UCSD-AML1 (cell line): ENCODE measurements around the gene ETV1.

ENCODE experiments used
- DNase-seq: peaks from one replicate; lab custom pipeline; 2025; ENCODE audit not compliant: unreplicated experiment; lab: John Stamatoyannopoulos, UW

The ETV1 gene

DNA sequence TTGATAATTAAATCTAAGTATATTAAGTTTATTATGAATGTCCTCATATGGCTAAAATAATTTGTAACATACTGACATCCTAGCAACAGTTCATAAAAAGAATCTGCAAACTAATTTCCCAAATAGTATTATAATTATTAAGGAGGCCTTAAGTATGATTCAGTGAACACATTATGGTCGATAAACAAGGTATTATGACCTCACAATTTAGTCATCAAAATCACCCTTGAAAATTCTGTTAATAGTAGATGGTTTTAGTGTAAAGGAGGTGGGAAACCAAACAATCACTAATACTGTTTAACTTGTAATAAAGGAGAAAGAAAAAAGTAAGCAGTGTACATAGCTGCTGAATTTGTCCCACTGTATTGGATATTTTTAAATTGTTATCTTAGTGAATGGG, 2.1 kb downstream of the ETV1 start:
- DNase-seq = no peak

DNA sequence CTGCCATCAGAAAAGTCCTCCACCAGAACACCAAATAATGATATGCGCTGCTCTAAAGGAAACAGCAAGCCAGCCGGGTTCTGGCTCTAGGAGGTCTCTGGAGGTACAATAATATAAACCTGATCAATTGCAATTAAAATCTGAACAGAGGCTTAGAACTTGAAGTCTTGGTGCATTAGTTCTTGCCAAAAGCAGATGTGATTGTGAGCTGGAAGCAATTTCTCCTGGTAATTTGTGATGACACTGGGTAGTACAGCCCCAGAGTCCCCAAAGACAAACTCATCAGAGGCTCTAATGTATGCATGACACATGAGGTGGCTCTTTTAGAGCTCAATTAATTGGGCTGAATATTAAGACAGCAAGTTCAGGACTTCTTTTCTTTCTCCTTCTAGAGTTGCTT, 3.3 kb downstream of the ETV1 start:
- no peak for DNase-seq

DNA sequence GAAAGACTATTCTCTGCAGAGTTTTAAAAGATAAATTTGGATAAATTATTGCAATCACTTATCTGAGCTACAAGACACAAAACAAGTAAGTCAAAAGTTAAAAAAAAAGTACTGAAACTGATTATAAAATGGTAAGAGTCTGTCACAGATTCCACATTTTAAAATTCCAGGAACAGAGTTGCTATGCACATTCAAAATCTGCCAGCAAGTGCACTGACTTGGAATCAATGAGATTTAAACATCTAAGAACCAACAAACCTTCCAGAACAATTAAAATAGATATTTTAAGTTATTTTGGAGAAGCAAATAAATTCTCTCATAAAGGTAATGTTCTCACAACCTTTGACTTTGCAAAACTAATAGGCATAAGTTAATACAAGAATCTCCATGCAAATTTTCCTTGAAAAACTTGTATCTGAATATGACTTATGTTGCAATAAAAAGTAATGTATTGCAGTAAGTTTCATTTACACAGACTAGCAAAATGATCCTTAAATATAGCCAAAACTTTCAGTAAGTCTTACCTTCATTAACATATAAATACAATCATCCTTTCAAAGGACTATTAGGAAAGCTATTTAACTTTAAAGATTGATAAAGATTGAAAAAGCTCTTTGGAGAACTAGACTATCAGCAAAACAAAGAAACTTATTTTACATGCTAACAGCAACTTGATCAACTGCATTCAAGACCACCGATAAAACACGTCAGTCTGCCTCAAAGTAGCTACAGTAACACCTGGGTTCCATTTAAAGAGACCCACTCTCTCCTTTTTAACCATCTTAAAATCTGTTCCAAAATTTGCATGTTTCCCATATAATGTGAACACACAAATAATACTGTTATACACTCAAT, 4.4 kb downstream of the ETV1 start:
- DNase-seq = no peak

DNA sequence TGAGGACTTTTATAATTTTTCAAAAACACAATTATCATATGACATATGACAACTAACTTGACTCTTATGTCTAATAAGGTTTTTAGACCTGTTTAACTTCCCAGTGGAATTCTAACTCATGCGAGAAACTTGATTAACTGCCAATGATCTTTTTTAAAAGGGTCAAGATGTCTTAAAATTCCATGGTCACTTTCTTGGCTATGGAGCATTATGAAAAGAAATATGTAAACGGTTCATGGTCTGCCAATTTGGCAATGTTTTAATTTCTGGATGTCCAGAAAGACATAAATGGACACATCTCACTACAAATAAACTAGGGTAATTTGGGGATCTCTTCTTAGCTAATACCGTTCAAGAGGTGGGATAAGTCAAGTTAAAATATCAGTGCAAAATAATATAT, 5.4 kb downstream of the ETV1 start:
- no peak for DNase-seq

DNA sequence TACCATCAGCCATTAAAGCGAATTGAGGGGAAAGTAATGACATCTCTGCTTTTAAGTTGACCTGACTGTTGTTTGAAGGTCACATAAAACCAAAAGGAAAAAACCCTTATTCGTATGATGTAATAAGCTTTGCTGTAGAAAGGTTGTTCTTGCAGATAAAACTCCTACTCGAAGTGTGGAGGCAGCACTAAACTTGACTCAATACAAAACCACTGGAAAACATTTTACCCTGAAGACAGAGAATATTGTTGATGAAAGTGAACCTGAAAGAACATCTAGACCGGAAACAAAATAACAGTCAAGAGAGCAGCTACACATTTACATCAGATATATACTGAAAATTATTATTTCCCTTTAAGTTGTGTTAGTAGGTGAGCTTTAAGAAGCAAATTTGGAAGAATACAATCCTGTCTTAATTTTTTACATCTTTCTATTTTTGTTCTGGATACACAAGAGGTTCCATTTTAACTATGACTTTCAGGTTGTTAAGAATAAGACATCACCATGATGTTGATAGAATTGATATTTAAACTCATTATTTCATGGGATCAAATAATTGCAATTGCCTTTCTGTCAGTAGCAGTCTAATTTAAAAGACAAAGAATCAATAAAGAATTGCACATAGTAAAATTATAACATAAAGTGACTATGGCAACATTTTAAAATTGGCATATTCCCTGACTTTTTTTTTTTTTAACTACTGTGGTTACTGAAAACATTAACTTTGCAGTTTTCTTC, 6.4 kb downstream of the ETV1 start:
- no peak for DNase-seq

DNA sequence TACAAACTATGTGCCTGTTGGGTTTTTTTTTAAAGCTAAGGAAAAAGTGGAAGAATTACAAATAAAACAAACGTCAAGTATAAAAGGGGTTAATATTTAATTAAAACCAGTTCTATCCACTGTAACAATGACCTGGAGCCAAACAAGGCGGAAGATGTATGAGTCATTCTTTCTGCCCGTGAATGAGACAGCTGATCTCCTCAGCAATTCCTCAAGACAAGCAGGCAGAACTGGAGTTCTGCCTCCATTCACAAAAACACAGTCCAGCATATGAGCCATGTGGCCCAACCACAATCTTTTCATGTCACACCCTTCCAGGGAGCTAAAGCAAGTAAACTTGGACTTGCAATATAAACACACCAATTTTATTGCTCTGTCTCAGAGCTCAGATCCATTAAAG, 8.4 kb downstream of the ETV1 start:
- no peak for DNase-seq

DNA sequence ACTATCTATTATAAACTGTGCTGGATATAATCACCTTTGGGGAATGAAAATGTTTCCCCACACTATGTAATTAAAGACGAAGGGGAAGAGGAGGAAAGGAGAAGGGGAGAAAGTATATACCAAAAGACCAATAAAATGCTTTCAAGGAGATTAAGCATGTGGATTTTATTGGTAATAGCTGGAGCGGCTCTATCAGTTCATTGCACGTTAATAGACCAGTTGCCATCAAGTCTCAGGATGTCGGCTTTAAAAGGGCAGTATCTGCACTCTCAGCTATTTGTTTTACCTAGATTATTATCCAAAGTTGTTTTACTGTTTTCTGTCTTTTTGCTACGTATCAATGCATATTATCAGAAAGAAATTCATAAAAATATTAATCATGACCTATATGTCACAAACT, 9.0 kb downstream of the ETV1 start:
- DNase-seq = no peak

DNA sequence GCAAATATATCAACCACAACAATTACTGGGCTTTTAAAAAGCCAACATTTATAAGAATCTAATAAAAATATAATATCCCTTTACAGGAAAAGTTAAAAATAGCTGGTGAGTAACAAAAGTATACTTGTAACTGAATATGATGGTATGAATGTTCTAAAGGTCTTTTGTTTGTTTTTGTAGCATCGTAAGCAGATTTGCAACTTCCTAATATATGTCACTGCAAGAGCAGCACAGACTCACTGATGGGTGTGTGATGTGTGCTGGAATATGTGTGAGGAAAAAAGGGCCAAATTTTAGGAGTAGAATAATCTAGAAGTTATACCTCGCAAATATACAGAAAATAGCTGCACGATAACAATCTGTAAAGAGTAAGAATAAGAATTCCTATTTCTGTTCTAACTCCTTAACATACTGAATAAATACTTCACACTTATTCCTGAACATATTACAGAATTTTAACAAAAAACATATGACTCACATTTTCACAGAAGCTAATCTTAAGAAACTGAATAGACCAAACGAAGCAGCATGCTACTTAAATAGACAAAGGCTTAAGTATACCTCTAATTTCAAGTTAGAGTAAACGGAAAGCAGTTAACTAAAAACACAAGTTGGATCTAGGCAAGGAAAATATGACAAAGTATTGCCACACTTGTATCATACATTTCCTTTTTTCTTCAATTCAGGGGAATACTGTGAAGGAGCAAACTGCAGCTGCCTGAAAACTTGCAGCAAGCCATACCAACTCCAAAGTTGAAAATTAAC, 9.6 kb downstream of the ETV1 start:
- no peak for DNase-seq

DNA sequence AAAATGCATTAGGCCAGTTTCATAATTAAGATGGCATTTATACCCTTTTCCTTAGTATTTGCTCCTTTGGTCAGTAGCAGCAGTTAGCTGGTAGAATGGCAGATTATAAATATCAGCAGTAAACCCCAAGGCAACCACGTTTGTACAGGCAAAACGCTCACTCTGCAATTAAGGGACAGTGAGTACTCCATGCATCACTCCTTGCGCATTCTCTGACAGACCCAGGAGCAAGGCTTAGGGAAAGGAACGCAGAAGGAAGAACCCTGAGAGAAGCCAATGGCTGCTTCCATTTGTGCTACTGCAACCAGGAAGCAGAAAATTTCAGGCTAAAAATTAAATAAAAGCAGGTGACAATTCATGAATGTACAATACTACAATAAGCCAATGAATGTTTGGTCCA, 12.9 kb downstream of the ETV1 start:
- DNase-seq = no peak

DNA sequence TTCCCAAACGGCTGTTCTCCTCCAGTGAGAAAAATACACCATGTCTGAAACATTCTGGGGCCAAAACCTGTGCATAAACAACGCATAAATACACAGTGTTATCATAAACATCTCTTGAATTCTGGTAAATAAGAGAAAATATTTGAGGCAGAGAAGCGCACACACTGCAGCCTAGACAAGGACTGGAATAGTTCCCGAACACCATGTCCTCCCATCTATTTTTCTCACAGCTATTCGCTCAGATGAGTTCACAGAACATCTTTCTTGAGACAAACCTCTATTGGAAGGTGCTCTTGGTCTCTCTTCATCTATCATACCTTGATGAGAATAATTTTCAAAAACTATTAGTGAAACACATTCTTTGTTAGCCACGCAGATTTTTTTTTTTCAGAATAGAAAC, 24.4 kb downstream of the ETV1 start:
- no peak for DNase-seq

DNA sequence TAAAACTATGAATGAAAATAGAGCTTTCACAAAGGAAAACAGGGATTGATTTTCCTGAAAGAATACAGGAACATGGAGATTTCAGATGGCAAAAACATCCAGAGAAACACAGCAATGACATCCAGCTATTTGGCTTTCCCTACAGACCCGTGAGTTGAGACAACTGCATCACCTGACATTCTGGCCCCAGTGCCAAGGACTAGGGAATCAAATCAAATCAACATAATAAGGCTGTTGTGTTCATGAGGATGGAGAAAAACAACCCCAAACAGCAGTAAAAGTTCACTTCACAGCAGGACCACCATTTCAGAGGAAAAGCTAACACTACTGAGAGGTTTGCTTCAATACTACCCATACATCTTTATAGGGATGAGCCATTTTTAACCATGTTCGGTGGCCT, 25.5 kb downstream of the ETV1 start:
- no peak for DNase-seq

DNA sequence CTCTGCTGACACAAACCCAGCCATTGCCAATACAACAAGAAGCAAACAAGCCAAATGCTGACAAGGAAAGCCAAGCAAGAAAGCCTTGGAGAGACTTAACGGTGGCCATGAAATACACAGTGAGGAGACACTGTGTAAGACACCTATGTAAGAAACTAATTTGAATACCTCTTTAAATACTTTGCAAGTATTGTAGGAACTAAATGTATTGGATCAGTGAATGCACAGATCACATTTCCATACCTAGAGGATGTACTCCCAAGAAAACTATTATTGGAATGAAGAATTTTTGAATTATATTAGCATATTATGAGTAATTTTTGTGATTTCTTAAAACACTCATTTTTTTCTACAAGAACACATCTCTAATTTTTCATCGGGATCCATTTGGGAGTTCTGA, 34.0 kb downstream of the ETV1 start:
- DNase-seq = no peak

DNA sequence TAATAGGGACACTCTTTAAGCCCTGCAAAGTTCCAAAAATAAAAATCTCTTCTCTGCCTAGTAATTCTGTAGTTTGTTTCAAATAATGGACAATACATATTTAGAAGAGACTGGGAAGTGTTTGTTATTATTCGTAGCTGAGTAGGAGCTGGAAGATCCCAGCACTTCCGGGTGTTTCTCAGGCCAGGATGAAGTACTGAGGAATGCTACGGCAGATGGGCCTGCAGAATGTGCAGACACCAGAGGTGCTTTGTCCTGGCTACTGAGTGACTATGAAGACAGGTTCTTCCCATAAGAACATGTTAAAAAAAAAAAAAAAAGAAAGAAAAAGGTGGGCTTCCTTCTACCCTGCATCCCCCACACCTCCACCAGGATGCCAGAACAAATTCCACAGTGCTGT, 36.1 kb downstream of the ETV1 start:
- DNase-seq = no peak

DNA sequence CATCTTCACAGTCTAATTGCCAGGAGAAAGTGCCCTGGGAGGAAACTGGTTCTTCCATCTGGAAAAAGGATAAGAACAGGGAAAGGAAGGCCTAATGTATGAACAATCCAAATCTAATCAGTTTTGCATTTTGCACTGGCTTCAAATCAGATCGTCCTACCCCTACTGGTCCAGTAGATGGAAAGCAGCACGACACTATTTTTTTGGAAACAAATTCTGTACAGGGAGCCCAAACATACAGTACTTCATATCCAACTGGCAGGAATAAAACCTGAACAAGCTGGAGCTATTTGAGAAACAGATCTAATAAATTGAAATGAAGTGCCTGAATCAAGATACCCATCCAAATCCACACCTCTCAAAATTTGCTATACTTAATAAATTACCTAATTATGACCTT, 36.5 kb downstream of the ETV1 start:
- DNase-seq = no peak

DNA sequence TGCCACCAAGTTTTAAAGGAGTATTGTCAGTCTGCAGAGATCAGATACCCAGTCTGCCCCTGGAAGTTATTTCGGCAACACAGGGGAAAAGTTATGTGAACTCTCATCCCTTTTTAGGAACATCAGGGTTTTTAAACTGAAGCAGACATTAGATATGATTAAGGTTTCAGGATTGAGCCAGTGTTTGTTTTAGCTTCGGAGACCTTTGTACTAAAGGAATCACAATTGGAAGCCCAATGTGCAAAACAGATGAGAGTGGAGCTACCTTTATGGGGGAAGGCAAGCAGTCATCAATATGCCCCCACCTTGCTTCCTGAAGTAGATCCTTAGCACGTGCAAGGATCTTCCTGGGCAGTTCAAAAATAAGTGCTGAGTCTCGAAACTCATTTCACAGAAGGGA, 39.5 kb downstream of the ETV1 start:
- DNase-seq = no peak

DNA sequence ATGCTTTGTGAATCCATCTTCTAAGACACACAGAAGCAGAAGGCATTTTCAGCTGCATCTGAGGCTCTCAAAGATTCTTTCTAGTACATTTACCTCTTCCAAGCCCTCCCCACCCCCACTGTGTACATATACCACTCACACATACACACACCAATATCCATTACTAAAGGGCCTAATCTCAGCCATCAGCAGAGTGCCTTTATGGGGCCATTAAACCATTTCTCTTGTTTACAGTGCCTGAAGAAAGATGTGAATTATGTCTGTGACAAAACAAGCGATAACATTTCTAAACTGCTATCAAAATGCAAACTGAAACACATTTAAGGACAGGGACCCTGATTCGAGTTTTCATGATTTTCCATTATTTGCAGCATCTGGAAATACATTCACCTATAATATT, 40.0 kb downstream of the ETV1 start:
- no peak for DNase-seq

DNA sequence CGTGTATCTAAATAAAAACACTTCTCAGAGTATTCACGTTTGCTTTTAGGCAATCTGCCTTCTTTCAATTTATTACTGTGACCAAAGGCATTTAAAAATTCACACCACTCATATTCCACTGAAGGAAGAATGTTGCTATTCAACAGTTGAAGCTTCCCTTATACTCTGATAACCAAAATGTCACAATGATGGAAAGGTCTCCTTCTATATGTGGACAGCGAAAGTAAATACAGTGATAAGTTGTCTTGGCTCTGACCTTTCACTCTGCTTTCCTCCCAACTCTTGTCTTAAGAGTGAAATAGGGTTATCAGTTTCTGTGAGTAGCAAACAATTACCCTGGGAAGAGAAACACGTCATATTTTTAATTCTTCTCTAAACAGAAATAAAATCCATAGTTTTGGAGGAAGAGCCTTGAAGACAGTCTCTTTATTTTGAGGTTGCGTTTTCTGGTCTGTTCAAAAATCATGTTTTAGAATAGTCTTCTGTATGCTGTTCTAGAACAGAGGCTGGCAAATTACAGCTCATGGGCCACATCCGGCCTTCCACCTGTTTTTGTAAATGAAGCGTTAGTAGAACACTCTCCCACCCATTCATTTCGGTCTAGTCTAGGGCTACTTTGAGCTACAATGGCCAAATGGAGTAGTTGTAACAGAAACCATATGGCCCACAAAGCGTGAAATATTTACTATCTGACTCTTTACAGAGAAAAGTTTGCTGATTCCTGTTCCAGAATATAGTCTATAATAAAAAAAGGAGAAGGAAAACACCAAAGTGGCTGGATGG, 41.3 kb downstream of the ETV1 start:
- DNase-seq = no peak

DNA sequence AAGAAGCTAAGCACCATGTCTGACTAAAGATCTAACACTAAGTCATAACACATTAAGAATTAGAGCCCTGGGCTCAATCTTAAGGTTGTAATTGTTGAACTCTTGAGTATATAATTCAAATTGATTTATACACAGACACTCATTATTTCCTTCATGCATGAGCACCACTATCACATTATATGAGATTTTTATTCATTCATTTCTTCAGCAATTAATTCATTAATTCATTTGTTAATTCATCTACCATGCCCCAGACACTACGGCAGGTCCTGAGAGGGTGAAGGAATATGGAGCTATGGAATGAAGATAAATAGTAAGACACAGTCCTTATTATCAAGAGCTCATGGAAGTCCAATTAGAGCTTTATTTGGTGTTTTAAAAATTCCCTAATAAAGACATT, 41.9 kb downstream of the ETV1 start:
- DNase-seq = no peak

DNA sequence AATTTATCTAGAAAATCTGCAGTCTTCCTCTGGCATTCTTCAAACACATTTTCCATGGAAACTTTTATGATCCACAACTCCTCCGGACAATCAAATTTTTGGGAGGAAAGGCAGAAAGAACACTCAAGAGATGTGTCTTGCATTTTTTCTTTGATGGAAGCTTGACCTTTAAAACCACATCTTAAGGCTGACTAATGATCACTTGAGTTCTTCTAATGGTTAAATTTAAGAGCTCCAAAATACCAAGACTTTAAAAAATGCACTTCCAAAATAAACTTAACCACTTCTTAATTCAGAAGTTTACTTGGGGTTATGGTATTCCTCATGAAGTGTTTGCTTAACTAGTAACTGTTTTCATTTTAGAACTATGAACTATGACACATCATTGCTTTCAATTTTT, 43.3 kb downstream of the ETV1 start:
- no peak for DNase-seq

DNA sequence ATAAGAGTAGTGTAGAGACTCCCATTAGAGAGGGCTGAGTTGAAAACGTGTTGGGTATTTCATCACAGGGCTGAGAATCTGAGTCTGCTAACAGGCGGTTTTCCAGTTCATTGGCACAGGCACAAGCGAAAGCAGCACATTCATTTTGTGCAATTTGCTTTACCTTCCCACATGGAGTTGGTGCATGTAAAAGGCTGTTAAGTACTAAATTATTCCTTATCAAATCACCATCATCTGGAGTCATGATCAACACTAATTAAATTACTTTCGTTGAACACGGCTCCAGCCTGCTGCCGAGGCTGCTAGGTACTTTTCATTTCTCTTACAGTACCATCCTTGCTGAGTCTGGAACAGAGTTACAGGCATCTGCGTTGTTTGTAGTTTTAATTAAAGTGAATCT, 43.8 kb downstream of the ETV1 start:
- no peak for DNase-seq

DNA sequence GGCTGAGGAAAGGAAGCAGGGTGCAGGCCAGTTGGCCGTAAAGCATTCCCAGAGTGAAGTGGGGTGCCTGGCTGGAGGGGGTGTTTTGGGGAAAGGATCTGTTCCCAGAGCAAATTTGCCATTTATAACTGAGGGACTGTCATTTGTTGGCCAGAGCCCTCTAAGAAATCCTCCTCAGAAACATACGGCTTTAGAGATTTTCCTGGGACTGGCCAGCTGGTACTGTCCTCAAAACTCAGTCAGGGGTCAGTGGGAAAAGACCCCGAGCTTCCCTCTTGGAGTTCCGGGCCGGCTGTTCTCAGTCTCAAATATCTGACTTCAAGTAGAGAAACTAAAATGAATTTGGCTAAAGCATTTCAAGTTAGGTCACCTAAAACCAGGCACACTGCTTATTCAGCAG, 55.9 kb downstream of the ETV1 start:
- DNase-seq = no peak
